ENCODE results near the gene CMPK2. TPM values are rescaled to one million over a fixed set of nuclear protein-coding genes. Genes with fewer than 3 reads are reported as not detected.

CMPK2 gene
- total and polyA plus RNA-seq, 9 of the 15 experiments (the other 6 are each of a cell fraction or from before 2014, with no cell fraction given) = 2.6 to 10.5 (median 5.0) TPM

DNA sequence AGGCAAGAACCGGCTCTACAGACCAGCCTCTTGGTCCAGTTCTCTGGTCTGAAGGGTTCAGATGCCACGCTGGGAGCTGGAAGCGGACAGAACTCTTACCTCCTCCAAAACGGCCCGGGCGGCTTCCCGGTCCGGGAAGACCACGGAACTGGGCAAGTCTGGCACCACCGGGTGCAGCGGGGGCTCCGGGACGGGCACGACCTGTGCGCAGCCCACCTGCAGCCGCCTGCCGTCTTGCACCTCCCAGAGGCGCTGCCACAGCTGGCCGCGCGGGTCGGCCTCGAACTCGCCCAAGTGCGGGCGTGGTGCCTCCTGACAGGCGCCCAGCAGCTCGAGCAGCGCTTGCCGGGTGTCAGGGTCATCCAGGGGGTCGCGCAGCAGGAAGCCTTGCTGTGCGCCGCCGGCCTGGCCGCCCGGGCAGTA, 773 bp downstream of the CMPK2 start (continued):
- TF ChIP-seq, protein P1, sequence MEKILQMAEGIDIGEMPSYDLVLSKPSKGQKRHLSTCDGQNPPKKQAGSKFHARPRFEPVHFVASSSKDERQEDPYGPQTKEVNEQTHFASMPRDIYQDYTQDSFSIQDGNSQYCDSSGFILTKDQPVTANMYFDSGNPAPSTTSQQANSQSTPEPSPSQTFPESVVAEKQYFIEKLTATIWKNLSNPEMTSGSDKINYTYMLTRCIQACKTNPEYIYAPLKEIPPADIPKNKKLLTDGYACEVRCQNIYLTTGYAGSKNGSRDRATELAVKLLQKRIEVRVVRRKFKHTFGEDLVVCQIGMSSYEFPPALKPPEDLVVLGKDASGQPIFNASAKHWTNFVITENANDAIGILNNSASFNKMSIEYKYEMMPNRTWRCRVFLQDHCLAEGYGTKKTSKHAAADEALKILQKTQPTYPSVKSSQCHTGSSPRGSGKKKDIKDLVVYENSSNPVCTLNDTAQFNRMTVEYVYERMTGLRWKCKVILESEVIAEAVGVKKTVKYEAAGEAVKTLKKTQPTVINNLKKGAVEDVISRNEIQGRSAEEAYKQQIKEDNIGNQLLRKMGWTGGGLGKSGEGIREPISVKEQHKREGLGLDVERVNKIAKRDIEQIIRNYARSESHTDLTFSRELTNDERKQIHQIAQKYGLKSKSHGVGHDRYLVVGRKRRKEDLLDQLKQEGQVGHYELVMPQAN (IDR thresholded peaks at IDR 0.05; ENCODE audit: borderline replicate concordance) = no peak
- TF ChIP-seq SRF (CRISPR knock-in tag; IDR thresholded peaks at IDR 0.05) = no peak
- TF ChIP-seq, protein P2, sequence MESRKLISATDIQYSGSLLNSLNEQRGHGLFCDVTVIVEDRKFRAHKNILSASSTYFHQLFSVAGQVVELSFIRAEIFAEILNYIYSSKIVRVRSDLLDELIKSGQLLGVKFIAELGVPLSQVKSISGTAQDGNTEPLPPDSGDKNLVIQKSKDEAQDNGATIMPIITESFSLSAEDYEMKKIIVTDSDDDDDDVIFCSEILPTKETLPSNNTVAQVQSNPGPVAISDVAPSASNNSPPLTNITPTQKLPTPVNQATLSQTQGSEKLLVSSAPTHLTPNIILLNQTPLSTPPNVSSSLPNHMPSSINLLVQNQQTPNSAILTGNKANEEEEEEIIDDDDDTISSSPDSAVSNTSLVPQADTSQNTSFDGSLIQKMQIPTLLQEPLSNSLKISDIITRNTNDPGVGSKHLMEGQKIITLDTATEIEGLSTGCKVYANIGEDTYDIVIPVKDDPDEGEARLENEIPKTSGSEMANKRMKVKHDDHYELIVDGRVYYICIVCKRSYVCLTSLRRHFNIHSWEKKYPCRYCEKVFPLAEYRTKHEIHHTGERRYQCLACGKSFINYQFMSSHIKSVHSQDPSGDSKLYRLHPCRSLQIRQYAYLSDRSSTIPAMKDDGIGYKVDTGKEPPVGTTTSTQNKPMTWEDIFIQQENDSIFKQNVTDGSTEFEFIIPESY (CRISPR knock-in tag; IDR thresholded peaks at IDR 0.05) = no peak
- TF ChIP-seq XRCC5 (IDR thresholded peaks at IDR 0.05; ENCODE audit: low read depth, low read length) = no peak
- no peak for TF ChIP-seq MXI1 (IDR thresholded peaks at IDR 0.05; ENCODE audit: low read depth, low read length)
- TF ChIP-seq KDM4B (IDR thresholded peaks at IDR 0.05; ENCODE audit: borderline replicate concordance in 2 of 2, low read depth in 1 of 2) = no peak
- TF ChIP-seq, protein P3, sequence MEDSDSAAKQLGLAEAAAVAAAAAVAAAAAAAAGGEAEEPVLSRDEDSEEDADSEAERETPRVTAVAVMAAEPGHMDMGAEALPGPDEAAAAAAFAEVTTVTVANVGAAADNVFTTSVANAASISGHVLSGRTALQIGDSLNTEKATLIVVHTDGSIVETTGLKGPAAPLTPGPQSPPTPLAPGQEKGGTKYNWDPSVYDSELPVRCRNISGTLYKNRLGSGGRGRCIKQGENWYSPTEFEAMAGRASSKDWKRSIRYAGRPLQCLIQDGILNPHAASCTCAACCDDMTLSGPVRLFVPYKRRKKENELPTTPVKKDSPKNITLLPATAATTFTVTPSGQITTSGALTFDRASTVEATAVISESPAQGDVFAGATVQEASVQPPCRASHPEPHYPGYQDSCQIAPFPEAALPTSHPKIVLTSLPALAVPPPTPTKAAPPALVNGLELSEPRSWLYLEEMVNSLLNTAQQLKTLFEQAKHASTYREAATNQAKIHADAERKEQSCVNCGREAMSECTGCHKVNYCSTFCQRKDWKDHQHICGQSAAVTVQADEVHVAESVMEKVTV (CRISPR knock-in tag; IDR thresholded peaks at IDR 0.05) = no peak
- TF ChIP-seq, protein P4, sequence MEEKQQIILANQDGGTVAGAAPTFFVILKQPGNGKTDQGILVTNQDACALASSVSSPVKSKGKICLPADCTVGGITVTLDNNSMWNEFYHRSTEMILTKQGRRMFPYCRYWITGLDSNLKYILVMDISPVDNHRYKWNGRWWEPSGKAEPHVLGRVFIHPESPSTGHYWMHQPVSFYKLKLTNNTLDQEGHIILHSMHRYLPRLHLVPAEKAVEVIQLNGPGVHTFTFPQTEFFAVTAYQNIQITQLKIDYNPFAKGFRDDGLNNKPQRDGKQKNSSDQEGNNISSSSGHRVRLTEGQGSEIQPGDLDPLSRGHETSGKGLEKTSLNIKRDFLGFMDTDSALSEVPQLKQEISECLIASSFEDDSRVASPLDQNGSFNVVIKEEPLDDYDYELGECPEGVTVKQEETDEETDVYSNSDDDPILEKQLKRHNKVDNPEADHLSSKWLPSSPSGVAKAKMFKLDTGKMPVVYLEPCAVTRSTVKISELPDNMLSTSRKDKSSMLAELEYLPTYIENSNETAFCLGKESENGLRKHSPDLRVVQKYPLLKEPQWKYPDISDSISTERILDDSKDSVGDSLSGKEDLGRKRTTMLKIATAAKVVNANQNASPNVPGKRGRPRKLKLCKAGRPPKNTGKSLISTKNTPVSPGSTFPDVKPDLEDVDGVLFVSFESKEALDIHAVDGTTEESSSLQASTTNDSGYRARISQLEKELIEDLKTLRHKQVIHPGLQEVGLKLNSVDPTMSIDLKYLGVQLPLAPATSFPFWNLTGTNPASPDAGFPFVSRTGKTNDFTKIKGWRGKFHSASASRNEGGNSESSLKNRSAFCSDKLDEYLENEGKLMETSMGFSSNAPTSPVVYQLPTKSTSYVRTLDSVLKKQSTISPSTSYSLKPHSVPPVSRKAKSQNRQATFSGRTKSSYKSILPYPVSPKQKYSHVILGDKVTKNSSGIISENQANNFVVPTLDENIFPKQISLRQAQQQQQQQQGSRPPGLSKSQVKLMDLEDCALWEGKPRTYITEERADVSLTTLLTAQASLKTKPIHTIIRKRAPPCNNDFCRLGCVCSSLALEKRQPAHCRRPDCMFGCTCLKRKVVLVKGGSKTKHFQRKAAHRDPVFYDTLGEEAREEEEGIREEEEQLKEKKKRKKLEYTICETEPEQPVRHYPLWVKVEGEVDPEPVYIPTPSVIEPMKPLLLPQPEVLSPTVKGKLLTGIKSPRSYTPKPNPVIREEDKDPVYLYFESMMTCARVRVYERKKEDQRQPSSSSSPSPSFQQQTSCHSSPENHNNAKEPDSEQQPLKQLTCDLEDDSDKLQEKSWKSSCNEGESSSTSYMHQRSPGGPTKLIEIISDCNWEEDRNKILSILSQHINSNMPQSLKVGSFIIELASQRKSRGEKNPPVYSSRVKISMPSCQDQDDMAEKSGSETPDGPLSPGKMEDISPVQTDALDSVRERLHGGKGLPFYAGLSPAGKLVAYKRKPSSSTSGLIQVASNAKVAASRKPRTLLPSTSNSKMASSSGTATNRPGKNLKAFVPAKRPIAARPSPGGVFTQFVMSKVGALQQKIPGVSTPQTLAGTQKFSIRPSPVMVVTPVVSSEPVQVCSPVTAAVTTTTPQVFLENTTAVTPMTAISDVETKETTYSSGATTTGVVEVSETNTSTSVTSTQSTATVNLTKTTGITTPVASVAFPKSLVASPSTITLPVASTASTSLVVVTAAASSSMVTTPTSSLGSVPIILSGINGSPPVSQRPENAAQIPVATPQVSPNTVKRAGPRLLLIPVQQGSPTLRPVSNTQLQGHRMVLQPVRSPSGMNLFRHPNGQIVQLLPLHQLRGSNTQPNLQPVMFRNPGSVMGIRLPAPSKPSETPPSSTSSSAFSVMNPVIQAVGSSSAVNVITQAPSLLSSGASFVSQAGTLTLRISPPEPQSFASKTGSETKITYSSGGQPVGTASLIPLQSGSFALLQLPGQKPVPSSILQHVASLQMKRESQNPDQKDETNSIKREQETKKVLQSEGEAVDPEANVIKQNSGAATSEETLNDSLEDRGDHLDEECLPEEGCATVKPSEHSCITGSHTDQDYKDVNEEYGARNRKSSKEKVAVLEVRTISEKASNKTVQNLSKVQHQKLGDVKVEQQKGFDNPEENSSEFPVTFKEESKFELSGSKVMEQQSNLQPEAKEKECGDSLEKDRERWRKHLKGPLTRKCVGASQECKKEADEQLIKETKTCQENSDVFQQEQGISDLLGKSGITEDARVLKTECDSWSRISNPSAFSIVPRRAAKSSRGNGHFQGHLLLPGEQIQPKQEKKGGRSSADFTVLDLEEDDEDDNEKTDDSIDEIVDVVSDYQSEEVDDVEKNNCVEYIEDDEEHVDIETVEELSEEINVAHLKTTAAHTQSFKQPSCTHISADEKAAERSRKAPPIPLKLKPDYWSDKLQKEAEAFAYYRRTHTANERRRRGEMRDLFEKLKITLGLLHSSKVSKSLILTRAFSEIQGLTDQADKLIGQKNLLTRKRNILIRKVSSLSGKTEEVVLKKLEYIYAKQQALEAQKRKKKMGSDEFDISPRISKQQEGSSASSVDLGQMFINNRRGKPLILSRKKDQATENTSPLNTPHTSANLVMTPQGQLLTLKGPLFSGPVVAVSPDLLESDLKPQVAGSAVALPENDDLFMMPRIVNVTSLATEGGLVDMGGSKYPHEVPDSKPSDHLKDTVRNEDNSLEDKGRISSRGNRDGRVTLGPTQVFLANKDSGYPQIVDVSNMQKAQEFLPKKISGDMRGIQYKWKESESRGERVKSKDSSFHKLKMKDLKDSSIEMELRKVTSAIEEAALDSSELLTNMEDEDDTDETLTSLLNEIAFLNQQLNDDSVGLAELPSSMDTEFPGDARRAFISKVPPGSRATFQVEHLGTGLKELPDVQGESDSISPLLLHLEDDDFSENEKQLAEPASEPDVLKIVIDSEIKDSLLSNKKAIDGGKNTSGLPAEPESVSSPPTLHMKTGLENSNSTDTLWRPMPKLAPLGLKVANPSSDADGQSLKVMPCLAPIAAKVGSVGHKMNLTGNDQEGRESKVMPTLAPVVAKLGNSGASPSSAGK (IDR thresholded peaks at IDR 0.05) = no peak
- TF ChIP-seq ZNF57 (CRISPR knock-in tag; IDR thresholded peaks at IDR 0.05) = no peak
- no peak for TF ChIP-seq CBFA2T2 (conservative IDR thresholded peaks at IDR 0.05)
- no peak for TF ChIP-seq GATA2 (CRISPR knock-in tag; IDR thresholded peaks at IDR 0.05)

All from K562 (cell line).